ENCODE measurements around the gene JSRP1. TPM values are rescaled to one million over a fixed set of nuclear protein-coding genes. Genes with fewer than 3 reads are reported as not detected.

The JSRP1 gene
- total and polyA plus RNA-seq, 2 experiments from 2014 or later: 1.9 to 4.2 TPM

DNA sequence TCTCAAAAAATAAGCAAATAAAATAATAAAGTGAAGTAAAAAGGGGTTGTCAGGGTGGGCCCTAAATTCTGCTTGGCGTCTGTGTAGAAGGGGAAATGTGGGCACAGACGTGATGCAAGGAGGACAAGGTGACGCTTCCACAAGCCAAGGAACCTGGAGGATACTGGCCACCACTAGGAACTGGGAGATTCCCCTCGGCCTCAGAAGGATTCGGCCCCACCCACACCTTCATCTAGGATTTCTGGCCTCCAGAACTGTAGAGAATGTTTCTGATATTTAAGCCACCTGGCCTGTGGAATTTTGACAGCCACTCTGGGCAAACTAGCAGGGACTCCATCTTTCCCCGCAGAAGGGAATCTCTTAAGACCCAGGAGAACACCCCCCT lies 21.2 kb downstream of the JSRP1 start:
- Histone ChIP-seq H3K4me3 (peak overlapping the region; percentile 88), H3K4me1 (ENCODE audit: low read depth) (peaks cover 25% of the 10 kb centered on the region), H3K36me3 (peaks cover 7% of the 10 kb centered on the region), H3K27me3 (no peaks in the 10 kb centered on the region), H3K9me3 (ENCODE audit: low read depth) (no peaks in the 10 kb centered on the region), H3K27ac (peak overlapping the region; percentile 92)
- TF ChIP-seq, protein P1, sequence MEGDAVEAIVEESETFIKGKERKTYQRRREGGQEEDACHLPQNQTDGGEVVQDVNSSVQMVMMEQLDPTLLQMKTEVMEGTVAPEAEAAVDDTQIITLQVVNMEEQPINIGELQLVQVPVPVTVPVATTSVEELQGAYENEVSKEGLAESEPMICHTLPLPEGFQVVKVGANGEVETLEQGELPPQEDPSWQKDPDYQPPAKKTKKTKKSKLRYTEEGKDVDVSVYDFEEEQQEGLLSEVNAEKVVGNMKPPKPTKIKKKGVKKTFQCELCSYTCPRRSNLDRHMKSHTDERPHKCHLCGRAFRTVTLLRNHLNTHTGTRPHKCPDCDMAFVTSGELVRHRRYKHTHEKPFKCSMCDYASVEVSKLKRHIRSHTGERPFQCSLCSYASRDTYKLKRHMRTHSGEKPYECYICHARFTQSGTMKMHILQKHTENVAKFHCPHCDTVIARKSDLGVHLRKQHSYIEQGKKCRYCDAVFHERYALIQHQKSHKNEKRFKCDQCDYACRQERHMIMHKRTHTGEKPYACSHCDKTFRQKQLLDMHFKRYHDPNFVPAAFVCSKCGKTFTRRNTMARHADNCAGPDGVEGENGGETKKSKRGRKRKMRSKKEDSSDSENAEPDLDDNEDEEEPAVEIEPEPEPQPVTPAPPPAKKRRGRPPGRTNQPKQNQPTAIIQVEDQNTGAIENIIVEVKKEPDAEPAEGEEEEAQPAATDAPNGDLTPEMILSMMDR (IDR thresholded peaks at IDR 0.05; ENCODE audit: low read depth, low read length): no peak
- no peak for DNase-seq (ENCODE audit: low read depth in 1 of 2, low spot score in 1 of 2)

DNA sequence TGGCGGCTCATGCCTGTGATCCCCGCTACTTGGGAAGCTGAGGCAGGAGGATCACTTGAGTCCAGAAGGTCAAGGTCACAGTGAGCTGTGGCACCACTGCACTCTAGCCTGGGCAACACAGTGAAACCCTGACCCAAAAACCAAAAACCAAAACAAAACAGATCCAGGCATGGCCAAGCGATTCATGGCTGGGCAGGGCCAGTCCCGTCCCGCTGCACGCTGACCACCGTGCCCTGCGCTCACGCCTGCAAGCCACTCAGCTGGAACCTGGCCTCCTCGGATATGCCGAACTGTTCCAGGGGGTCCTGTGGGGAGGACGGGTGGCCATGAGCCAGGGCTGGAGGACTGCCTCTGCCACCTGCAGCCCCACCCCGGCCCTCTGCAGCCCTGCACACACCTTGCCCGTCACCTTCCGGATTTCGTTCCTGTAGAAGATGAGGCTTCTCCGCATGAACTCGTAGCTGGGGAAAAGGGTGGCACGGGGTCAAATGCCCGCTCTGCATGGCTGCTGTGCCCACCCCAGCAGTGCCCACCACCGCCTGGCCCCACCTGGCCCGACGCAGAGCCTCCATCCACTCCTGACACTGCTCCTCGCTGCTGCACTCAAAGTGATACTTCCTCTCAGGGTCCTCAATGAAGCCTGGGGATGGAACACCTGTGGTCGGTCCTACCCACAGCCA lies 22.5 kb downstream of the JSRP1 start:
- no peaks in the 10 kb centered on the region for H3K27me3 ChIP-seq
- peaks cover 12% of the 10 kb centered on the region for H3K4me1 ChIP-seq (ENCODE audit: low read depth)
- no peaks in the 10 kb centered on the region for H3K9me3 ChIP-seq (ENCODE audit: low read depth)
- TF ChIP-seq, protein P1 (IDR thresholded peaks at IDR 0.05; ENCODE audit: low read depth, low read length): no peak
- H3K36me3 ChIP-seq: peaks cover 16% of the 10 kb centered on the region
- DNase-seq (ENCODE audit: low read depth in 1 of 2, low spot score in 1 of 2): no peak
- H3K27ac ChIP-seq: no peak overlapping the region
- no peak overlapping the region for H3K4me3 ChIP-seq

DNA sequence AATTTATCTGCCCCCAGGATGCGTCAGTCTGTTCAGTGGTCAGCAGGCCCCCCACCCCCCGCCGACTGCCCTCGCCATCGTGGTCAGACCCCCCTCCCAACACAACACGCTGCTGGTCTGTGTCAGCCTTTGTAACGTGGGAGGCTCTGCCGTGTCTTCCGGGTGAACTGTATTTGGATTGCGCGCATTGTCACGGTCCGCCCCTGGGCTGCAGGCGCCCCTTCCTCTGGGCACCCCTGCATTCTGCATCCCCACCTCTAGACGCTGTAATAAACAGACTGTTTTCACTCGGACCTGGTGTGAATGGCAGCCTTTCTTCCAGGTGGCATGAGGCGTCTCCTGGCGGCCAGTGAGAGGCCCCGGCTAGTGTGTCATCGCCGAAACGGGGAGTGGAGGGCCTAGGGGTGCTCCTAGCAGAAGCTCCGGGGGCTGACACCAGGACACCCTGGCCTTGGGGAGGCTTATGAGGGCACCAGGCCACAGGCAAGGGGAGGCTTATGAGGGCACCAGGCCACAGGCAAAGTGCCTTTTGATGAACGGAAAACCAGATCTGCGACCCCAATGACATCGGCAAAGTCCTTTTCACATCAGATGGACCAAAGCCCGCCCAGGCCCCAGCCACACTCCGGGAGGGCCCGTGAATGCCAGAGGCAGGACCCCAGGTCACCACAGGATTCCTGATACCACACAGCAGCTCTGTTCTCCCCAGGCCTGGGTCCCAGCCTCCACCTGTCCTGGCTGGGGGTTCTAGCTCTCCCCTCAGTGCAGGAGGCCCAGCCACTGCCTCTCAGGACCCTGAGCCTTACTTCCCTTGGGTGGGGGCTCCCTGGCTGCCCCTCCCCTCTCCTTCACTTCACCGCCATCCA lies 23.7 kb downstream of the JSRP1 start:
- Histone ChIP-seq H3K4me1 (ENCODE audit: low read depth) (peaks cover 6% of the 10 kb centered on the region), H3K4me3 (no peak overlapping the region), H3K36me3 (peaks cover 24% of the 10 kb centered on the region), H3K27me3 (no peaks in the 10 kb centered on the region), H3K9me3 (ENCODE audit: low read depth) (no peaks in the 10 kb centered on the region), H3K27ac (peak overlapping the region; percentile 59)
- DNase-seq (ENCODE audit: low read depth in 1 of 2, low spot score in 1 of 2): no peak
- TF ChIP-seq, protein P1 (IDR thresholded peaks at IDR 0.05; ENCODE audit: low read depth, low read length): no peak

DNA sequence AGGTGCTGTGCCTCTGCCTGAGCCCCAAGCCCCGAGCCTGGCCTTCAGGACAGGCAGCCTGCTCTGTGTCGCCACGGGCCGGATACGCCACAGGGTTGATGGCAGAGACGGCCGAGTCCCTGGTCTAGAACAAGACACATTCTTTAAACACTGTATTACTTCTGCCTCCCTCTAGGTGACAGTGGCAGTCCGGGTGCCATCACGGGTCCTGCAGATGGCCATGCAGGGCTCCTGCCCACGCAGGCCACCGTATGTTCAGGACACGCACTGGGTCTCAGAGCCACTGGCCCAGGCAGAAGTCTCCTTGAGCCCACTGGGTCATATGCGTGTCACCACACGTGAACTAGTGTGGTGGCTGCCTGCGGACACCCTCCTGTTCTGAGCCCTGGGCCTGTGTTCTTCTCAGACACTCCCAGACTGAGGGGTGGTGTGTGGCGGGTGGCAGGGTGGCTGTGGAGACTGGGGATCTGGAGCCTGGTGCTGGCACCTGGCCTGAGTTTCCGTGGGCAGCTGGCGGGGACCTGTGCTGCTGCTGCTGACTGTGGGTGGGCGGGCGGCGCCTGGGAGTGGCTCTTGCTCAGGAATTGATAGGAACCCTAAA lies 24.5 kb downstream of the JSRP1 start:
- Histone ChIP-seq H3K27me3 (no peaks in the 10 kb centered on the region), H3K4me3 (no peak overlapping the region), H3K27ac (peak overlapping the region; percentile 59), H3K4me1 (ENCODE audit: low read depth) (peaks cover 3% of the 10 kb centered on the region), H3K9me3 (ENCODE audit: low read depth) (no peaks in the 10 kb centered on the region), H3K36me3 (peaks cover 30% of the 10 kb centered on the region)
- DNase-seq (ENCODE audit: low read depth in 1 of 2, low spot score in 1 of 2): no peak
- TF ChIP-seq, protein P1 (IDR thresholded peaks at IDR 0.05; ENCODE audit: low read depth, low read length): no peak

DNA sequence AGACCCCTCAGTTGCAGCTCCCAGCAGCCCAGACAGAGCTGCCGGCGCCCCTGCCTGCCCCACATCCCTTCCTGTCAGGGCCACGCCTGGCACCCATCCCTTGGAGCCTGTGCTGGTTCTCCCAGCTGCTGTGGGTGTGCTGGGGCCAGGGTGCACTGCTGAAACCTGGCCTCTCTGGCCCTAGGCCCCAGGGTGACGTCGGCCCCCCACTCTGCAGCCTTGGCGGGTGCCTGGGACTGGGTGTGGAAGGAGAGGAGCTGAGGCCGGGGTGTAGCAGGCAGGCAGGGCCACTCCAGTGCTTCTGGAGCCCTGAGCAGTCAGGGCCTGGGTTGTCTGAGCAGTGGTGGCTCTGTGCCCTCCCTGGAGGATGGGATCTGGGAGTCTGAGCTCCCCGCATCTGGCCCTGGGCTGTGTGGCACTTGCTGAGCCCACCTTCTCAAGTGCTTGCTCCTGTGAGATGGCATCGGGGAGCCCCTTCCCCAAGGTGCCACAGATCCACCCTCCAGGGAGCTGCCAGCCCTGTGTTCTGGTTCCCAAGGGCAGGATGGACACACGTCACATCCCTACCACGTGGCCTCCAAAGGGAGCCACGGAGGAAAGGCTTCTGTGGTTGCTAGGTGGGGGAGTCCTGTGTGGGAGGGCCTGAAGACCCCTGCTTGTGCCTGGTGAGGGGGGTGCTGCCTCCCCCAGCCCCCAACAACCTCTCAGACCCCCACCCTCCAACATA lies 25.2 kb downstream of the JSRP1 start:
- DNase-seq (ENCODE audit: low read depth in 1 of 2, low spot score in 1 of 2): no peak
- H3K4me1 ChIP-seq (ENCODE audit: low read depth): peaks cover 3% of the 10 kb centered on the region
- no peaks in the 10 kb centered on the region for H3K27me3 ChIP-seq
- H3K4me3 ChIP-seq: no peak overlapping the region
- H3K27ac ChIP-seq: peak overlapping the region; percentile 59
- H3K36me3 ChIP-seq: peaks cover 35% of the 10 kb centered on the region
- TF ChIP-seq, protein P1 (IDR thresholded peaks at IDR 0.05; ENCODE audit: low read depth, low read length): no peak
- H3K9me3 ChIP-seq (ENCODE audit: low read depth): no peaks in the 10 kb centered on the region

Data from cardiac muscle cell (in vitro differentiated cells and primary cell).